H1 (cell line): ENCODE measurements around the gene KLK5.

Experiments
- BACH1 ChIP-seq: IDR thresholded peaks from 2 replicates; pipeline ENCODE4 v1.6.1; 2012; ENCODE audit warnings: low read length, improper control_type of control experiment
- EP300 ChIP-seq, 2 experiments: IDR thresholded peaks; 1 replicate in 1 of 2; 2 replicates in 1 of 2; pipeline ENCODE4 v1.6.1; 2011 to 2012; ENCODE audit warnings: low read depth in 2 of 2, low read length in 2 of 2, mild to moderate bottlenecking in 2 of 2, borderline replicate concordance in 1 of 2, inconsistent platforms in 1 of 2, moderate library complexity in 1 of 2
- EZH2 ChIP-seq: fragments of 200-600 bp; sonication (generic); IDR thresholded peaks from 2 replicates; pipeline ENCODE4 v1.7.1; 2012; ENCODE audit warnings: low read depth, mild to moderate bottlenecking, moderate library complexity, low read length, inconsistent platforms; ENCODE audit not compliant: severe bottlenecking
- GABPA ChIP-seq: IDR thresholded peaks from 2 replicates; pipeline ENCODE4 v1.6.1; 2011; ENCODE audit warnings: mild to moderate bottlenecking, low read length, moderate library complexity, borderline replicate concordance; ENCODE audit not compliant: insufficient read depth
- JUN ChIP-seq: IDR thresholded peaks from 2 replicates; pipeline ENCODE4 v1.6.1; 2011; ENCODE audit warnings: low read depth, mild to moderate bottlenecking, improper control_type of control experiment, low read length
- JUND ChIP-seq: IDR thresholded peaks from 2 replicates; pipeline ENCODE4 v1.6.1; 2011; ENCODE audit warnings: mild to moderate bottlenecking, improper control_type of control experiment, low read length
- POLR2AphosphoS5 ChIP-seq: IDR thresholded peaks from 2 replicates; pipeline ENCODE4 v1.6.1; 2011; ENCODE audit warnings: low read depth, low read length
- POU5F1 ChIP-seq: IDR thresholded peaks from 2 replicates; pipeline ENCODE4 v1.6.1; 2011; ENCODE audit warnings: low read depth, mild to moderate bottlenecking, low read length, moderate library complexity
- SIX5 ChIP-seq: IDR thresholded peaks from 2 replicates; pipeline ENCODE4 v1.6.1; 2011; ENCODE audit warnings: mild to moderate bottlenecking, low read depth, low read length
- TF ChIP-seq, protein P1 (sequence below), 3 experiments: IDR thresholded peaks; 1 replicate in 2 of 3; 2 replicates in 1 of 3; pipeline versions ENCODE4 v1.5.1 to v1.6.1; 2011; ENCODE audit warnings: low read length in 3 of 3, mild to moderate bottlenecking in 3 of 3, inconsistent platforms in 2 of 3, low read depth in 1 of 3, moderate library complexity in 1 of 3; ENCODE audit not compliant: insufficient read depth in 1 of 3; ENCODE audit errors: control extremely low read depth in 1 of 3
- TF ChIP-seq, protein P2 (sequence below): fragments of 300-600 bp; sonication (generic); IDR thresholded peaks from 2 replicates; pipeline ENCODE4 v1.7.1; 2012; ENCODE audit warnings: low read length, moderate library complexity, mild to moderate bottlenecking, inconsistent platforms; ENCODE audit not compliant: insufficient replicate concordance

DNA sequence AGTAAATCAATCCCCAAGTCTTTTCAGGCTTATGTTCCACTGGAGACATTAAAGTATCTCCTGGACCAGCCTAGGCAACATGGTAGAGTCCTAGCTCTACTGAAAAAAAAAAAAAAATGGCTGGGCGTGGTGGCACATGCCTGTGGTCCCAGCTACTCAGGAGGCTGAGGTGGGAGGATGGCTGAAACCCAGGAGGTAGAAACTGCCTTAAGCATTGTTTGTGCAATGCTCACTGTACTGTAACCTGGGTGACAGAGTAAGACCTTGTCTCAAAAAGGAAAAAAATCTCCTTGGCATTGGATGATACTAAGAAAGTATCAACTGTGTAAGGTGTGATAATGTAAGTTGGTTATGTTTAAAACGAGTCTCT is 39.8 kb upstream of the KLK5 start:
- TF ChIP-seq GABPA (no peak), POLR2AphosphoS5 (no peak), JUND (no peak), EP300 (IDR thresholded peaks at IDR 0.05; ENCODE audit: borderline replicate concordance in 1 of 2, low read depth in 2 of 2, low read length in 2 of 2) (no peak), POU5F1 (no peak), JUN (no peak), EZH2 (no peak), SIX5 (no peak), BACH1 (no peak)
- TF ChIP-seq, protein P1, sequence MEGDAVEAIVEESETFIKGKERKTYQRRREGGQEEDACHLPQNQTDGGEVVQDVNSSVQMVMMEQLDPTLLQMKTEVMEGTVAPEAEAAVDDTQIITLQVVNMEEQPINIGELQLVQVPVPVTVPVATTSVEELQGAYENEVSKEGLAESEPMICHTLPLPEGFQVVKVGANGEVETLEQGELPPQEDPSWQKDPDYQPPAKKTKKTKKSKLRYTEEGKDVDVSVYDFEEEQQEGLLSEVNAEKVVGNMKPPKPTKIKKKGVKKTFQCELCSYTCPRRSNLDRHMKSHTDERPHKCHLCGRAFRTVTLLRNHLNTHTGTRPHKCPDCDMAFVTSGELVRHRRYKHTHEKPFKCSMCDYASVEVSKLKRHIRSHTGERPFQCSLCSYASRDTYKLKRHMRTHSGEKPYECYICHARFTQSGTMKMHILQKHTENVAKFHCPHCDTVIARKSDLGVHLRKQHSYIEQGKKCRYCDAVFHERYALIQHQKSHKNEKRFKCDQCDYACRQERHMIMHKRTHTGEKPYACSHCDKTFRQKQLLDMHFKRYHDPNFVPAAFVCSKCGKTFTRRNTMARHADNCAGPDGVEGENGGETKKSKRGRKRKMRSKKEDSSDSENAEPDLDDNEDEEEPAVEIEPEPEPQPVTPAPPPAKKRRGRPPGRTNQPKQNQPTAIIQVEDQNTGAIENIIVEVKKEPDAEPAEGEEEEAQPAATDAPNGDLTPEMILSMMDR (IDR thresholded peaks at IDR 0.05; ENCODE audit: control extremely low read depth in 1 of 3, insufficient read depth in 1 of 3, low read depth in 1 of 3, low read length in 3 of 3): no peak
- TF ChIP-seq, protein P2, sequence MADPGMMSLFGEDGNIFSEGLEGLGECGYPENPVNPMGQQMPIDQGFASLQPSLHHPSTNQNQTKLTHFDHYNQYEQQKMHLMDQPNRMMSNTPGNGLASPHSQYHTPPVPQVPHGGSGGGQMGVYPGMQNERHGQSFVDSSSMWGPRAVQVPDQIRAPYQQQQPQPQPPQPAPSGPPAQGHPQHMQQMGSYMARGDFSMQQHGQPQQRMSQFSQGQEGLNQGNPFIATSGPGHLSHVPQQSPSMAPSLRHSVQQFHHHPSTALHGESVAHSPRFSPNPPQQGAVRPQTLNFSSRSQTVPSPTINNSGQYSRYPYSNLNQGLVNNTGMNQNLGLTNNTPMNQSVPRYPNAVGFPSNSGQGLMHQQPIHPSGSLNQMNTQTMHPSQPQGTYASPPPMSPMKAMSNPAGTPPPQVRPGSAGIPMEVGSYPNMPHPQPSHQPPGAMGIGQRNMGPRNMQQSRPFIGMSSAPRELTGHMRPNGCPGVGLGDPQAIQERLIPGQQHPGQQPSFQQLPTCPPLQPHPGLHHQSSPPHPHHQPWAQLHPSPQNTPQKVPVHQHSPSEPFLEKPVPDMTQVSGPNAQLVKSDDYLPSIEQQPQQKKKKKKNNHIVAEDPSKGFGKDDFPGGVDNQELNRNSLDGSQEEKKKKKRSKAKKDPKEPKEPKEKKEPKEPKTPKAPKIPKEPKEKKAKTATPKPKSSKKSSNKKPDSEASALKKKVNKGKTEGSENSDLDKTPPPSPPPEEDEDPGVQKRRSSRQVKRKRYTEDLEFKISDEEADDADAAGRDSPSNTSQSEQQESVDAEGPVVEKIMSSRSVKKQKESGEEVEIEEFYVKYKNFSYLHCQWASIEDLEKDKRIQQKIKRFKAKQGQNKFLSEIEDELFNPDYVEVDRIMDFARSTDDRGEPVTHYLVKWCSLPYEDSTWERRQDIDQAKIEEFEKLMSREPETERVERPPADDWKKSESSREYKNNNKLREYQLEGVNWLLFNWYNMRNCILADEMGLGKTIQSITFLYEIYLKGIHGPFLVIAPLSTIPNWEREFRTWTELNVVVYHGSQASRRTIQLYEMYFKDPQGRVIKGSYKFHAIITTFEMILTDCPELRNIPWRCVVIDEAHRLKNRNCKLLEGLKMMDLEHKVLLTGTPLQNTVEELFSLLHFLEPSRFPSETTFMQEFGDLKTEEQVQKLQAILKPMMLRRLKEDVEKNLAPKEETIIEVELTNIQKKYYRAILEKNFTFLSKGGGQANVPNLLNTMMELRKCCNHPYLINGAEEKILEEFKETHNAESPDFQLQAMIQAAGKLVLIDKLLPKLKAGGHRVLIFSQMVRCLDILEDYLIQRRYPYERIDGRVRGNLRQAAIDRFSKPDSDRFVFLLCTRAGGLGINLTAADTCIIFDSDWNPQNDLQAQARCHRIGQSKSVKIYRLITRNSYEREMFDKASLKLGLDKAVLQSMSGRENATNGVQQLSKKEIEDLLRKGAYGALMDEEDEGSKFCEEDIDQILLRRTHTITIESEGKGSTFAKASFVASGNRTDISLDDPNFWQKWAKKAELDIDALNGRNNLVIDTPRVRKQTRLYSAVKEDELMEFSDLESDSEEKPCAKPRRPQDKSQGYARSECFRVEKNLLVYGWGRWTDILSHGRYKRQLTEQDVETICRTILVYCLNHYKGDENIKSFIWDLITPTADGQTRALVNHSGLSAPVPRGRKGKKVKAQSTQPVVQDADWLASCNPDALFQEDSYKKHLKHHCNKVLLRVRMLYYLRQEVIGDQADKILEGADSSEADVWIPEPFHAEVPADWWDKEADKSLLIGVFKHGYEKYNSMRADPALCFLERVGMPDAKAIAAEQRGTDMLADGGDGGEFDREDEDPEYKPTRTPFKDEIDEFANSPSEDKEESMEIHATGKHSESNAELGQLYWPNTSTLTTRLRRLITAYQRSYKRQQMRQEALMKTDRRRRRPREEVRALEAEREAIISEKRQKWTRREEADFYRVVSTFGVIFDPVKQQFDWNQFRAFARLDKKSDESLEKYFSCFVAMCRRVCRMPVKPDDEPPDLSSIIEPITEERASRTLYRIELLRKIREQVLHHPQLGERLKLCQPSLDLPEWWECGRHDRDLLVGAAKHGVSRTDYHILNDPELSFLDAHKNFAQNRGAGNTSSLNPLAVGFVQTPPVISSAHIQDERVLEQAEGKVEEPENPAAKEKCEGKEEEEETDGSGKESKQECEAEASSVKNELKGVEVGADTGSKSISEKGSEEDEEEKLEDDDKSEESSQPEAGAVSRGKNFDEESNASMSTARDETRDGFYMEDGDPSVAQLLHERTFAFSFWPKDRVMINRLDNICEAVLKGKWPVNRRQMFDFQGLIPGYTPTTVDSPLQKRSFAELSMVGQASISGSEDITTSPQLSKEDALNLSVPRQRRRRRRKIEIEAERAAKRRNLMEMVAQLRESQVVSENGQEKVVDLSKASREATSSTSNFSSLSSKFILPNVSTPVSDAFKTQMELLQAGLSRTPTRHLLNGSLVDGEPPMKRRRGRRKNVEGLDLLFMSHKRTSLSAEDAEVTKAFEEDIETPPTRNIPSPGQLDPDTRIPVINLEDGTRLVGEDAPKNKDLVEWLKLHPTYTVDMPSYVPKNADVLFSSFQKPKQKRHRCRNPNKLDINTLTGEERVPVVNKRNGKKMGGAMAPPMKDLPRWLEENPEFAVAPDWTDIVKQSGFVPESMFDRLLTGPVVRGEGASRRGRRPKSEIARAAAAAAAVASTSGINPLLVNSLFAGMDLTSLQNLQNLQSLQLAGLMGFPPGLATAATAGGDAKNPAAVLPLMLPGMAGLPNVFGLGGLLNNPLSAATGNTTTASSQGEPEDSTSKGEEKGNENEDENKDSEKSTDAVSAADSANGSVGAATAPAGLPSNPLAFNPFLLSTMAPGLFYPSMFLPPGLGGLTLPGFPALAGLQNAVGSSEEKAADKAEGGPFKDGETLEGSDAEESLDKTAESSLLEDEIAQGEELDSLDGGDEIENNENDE: no peak
